Measurements from ENCODE around the gene UBTFL1.
A peak's percentile ranks its signal among the peaks of the same experiment; 100 is the strongest.
"Not testable (repeated sequence)": the region's sequence is repeated elsewhere in the genome, so short reads cannot be mapped to it uniquely, and the experiment has no call there.

The UBTFL1 gene

DNA sequence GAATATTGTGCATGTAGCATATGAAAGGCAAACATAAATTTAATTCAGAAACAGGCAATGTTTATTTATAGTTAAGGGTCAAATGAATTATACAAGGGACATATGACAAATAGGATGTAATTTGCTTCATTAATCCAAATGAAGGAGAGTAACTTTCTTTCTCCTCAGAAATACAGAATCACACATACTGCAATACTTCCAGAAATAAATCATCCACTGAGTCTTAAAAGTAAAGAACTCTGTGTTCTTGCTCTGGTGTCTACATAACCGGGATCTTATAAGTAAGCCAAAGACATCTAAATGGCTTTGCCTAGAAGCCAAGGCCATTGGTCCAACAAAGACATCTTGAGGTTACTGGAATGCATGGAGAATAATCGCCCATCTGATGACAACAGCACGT is at the start of gene UBTFL1:
UBTFL1 (plus strand) TSS at position 301 of the 400 bp plus-strand sequence; CDS start at position 301, 0 bp downstream.
- DNase-seq (ENCODE audit: low spot score) = not testable (repeated sequence)

DNA sequence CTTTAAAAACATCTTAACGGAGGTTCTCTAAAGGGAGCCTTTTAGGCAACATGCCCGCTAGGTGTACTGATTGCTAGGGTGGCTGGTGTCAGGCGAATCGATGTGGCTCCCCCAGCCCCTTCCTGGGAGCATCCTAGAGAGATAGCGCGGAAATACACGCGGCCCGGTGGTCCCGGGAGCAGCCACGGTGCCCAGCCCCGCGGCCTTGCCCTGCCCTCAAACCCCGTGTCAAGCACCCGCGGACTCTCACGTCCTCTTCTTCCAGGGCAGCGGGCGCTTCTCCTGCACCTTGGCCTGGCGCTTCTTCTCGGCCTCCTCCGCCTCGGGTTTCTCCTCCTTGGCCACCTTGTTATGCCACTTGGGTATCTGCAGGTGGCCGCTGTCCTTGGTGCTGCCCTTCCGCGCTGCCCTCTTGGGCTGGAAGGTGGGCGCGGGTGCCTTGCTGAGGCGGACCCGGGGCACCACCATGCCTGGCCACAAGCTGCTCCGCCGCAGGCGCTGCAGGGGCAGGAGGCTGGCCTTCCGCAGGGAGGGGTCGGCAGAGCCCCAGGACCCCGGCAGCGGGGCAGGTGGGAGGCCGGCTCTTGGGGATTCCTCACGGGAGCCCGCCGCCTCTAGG is 34.0 kb upstream of the UBTFL1 start:
- DNase-seq (ENCODE audit: low spot score) = not testable (repeated sequence)

DNA sequence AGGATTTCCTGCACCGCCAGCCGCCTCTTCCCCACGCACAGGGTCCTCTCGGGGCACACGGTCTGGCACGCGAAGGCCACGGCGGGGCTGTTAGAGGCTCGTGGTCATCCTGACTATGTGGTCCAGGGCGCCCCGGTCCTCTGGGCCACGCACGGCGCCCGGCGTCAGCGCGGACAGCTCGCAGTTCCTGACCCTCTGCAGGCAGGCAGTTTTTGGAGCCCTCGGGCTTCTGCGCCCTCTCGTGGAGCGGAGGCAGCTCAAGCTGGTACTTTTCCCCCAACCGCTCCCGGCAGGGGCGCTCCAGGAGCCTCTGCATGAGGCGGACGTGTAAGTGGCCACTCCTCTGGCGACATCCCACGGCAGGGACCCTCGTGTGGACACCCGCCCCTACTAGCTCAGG is 33.4 kb upstream of the UBTFL1 start:
- not testable (repeated sequence) for DNase-seq (ENCODE audit: low spot score)

DNA sequence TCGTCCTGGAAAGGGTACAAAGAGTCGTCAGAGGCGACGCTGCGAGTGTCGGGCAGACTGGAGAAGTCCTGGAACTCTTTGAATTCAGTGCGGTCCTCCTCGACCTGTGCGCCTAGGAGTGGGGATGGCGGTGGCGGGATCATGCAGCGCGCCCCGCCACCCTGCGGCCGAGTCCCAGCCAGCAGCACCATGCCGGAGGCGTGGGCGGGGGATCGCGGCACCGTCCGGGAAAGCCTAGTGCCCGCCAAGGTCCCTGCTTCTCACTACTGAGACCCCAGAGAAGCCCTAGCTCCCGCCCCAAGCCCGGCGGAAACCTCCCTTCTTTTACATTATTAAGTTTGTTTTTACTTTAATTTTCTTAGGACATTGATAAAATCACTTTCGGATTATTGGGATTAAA is 32.2 kb upstream of the UBTFL1 start:
- DNase-seq (ENCODE audit: low spot score) = not testable (repeated sequence)

DNA sequence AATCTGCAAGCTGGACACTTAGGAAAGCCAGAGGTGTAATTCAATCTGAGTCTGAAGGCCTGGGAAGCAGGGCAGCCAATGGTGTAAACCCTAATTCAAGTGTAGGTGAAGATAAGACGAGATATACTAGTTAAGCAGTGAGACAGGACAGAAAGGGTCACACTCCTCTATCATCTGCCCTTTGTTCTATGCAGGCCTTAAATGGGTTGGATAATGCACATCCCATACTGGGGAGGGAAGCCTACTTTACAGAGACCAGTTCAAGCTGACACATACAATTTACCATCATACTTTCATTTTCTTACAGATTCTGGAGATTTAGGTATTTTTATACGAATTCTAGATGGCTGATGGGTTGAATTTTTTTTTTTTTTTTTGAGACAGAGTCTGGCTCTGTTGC is 3.0 kb downstream of the UBTFL1 start:
- DNase-seq (ENCODE audit: low spot score) = not testable (repeated sequence)

DNA sequence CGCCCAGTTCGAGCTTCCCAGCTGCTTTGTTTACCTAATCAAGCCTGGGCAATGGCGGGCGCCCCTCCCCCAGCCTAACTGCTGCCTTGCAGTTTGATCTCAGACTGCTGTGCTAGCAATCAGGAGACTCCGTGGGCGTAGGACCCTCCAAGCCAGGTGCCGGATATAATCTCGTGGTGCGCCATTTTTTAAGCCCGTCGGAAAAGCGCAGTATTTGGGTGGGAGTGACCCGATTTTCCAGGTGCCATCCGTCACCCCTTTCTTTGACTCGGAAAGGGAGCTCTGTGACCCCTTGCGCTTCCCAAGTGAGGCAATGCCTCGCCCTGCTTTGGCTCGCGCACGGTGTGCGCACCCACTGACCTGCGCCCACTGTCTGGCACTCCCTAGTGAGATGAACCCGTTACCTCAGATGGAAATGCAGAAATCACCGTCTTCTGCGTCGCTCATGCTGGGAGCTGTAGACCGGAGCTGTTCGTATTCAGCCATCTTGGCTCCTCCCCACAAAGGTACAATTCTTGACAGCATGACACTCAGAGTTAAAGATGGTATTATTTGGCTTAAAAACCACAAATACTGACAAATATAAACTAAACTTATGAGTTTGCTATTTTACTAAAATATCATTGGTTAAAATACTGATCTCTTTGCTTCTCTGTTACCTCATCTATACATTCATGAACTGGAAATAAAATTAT is 9.6 kb downstream of the UBTFL1 start:
- DNase-seq (ENCODE audit: low spot score) = not testable (repeated sequence)

DNA sequence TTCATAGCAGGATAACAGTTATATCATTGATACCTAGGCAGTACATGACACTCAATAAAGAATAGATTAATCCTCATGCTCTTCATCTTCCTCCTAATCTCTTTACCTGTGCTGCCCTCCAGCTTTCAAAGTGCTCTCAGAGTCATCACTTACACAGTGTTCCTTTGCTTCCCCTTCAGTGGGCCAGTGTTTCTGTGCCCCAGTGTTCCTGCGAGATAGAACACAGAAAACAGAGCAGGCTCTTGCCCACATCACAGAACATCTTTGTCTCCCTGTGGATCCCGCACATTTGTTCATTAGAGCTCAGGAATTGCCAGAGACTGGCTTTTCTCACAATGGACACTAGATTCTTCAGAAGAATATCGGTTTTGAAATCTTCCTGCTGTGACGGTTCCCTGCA is 12.5 kb downstream of the UBTFL1 start:
- DNase-seq (ENCODE audit: low spot score) = not testable (repeated sequence)

GRCh38 chr11:90100431-90100830 is 14.7 kb downstream of the UBTFL1 start:
- DNase-seq (ENCODE audit: low spot score) = no peak

DNA sequence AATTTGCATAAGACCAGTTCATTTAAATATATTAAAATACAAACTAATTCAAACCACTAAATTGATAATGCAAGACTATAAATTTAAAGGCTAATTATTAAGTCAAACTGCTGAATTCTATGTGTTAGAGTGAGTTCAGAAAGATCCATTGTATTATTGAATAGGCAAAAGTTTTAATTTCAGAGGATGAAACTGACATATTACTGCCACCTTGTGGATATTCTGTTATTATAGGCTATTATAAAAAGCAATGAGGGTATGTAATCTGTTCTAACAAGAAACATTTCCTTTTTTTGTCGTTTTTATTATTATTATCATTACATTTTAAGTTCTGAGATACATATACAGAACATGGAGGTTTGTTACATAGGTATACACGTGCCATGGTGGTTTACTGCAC is 27.8 kb downstream of the UBTFL1 start:
- DNase-seq (ENCODE audit: low spot score) = peak; percentile 21

GRCh38 chr11:90120191-90120590 is 34.4 kb downstream of the UBTFL1 start:
- no peak for DNase-seq (ENCODE audit: low spot score)

DNA sequence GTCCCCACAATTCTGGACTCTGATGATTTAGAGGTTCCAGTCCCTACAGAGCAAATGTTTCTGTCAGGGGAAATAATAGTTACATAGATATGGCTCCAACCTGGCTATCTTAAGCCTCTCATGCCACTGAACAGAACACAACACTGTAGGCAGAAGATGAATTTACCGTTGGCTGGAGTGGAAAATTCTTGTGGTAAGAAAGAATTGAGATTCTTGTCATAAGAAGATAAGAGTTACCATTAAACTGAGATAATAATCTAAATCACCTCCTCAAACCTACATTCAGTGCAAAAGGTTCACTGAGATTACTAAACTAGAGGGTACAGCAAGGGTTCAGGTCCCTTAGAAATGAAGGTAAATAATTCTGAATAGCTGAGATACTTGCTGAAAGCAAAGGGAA is 38.6 kb downstream of the UBTFL1 start:
- no peak for DNase-seq (ENCODE audit: low spot score)

- no peak for DNase-seq (ENCODE audit: low spot score)
Observed at GRCh38 chr11:90124946-90125345, 39.2 kb downstream of the UBTFL1 start.

GRCh38 chr11:90133560-90134477 is 48.1 kb downstream of the UBTFL1 start:
- no peak for DNase-seq (ENCODE audit: low spot score)

- DNase-seq (ENCODE audit: low spot score) = no peak
Observed at GRCh38 chr11:90134478-90135003, 48.8 kb downstream of the UBTFL1 start, which contains the start of gene NAALAD2. Gene NAALAD2 (plus strand): TSS chr11:90134663. CDS start chr11:90134759, 96 bp downstream.

- no peak for DNase-seq (ENCODE audit: low spot score)
Observed at GRCh38 chr11:90135016-90135415, 49.3 kb downstream of the UBTFL1 start.

Measured in NAMALWA (cell line).